Calu3 (cell line): ENCODE results near the gene ZNF705A. TPM values are rescaled to one million over a fixed set of nuclear protein-coding genes. Genes with fewer than 3 reads are reported as not detected.
"Not testable (repeated sequence)": the region's sequence is repeated elsewhere in the genome, so short reads cannot be mapped to it uniquely, and the experiment has no call there.

ENCODE experiments used
- Bru-seq: library from RNA; stranded (reverse); fragments of 400-500 nt; gene quantifications from one replicate; lab custom pipeline; 2021; lab: Mats Ljungman, UMichigan
- BruChase-seq, 2 experiments: library from RNA; stranded (reverse); fragments of 400-500 nt; gene quantifications; one replicate each; lab custom pipeline; 2021; lab: Mats Ljungman, UMichigan
- BruUV-seq: library from RNA; stranded (reverse); fragments of 400-500 nt; replicated peaks from 2 replicates; lab custom pipeline; 2021; lab: Mats Ljungman, UMichigan
- CTCF ChIA-PET: fragments of 300-600 bp; sonication (Branson Sonifier 250); formaldehyde crosslinking; loops from one replicate; lab custom pipeline; 2022; ENCODE audit warnings: antibody characterized with exemption; lab: Charles Lee
- DNase-seq: peaks from one replicate; pipeline ENCODE4 v3.0.0; 2022
- H3K27ac Mint-ChIP-seq: one replicate; pipeline ENCODE4 v1.8.0; 2022; ENCODE audit warnings: mixed read lengths; ENCODE audit not compliant: unreplicated experiment
- H3K27me3 Mint-ChIP-seq: one replicate; pipeline ENCODE4 v1.8.0; 2022; ENCODE audit warnings: mixed read lengths; ENCODE audit not compliant: unreplicated experiment
- H3K36me3 Mint-ChIP-seq: one replicate; pipeline ENCODE4 v1.8.0; 2022; ENCODE audit warnings: mild to moderate bottlenecking, moderate library complexity, mixed read lengths; ENCODE audit not compliant: insufficient read depth, unreplicated experiment
- H3K4me1 Mint-ChIP-seq: one replicate; pipeline ENCODE4 v1.8.0; 2022; ENCODE audit warnings: mild to moderate bottlenecking, low read depth, mixed read lengths; ENCODE audit not compliant: unreplicated experiment
- H3K4me3 Mint-ChIP-seq: one replicate; pipeline ENCODE4 v1.8.0; 2022; ENCODE audit warnings: mild to moderate bottlenecking, low read depth, moderate library complexity, mixed read lengths; ENCODE audit not compliant: unreplicated experiment
- H3K9me3 Mint-ChIP-seq: one replicate; pipeline ENCODE4 v1.8.0; 2022; ENCODE audit warnings: low read depth, mixed read lengths; ENCODE audit not compliant: unreplicated experiment
- CTCF ChIP-seq: fragments of 200-600 bp; IDR thresholded peaks from one replicate; pipeline ENCODE4 v1.8.0; 2022; ENCODE audit warnings: antibody characterized with exemption; ENCODE audit not compliant: unreplicated experiment
- intact Hi-C: fragments of 100-400 bp; cut with micrococcal nuclease; formaldehyde crosslinking; loops from one replicate; pipeline ENCODE4 v1.10.0; 2022; ENCODE audit not compliant: unreplicated experiment
- long read RNA-seq: library from polyadenylated mRNA; stranded (forward); transcript quantifications from one replicate; pipeline ENCODE4 v2.0.0, GENCODE V29; 2022
- total RNA-seq: library from RNA; stranded (reverse); gene quantifications from 2 replicates; pipeline ENCODE4 v1.2.3, GENCODE V29; 2022

Gene ZNF705A
- total RNA-seq = not detected in 2 replicates
- percentile 0 among the genes with signal in this experiment for Bru-seq, nascent RNA
- percentile 14 among the genes with signal in this experiment for BruChase-seq, experiment 1, labeled RNA remaining after a 6-hour chase
- BruChase-seq, experiment 2, labeled RNA remaining after a 2-hour chase = percentile 16 among the genes with signal in this experiment
- long read RNA-seq = 0 reads

GRCh38 chr12:8156845-8157244, at the start of gene ZNF705A:
ZNF705A (plus strand) TSS chr12:8157015; CDS start chr12:8172626, 15,611 bp downstream.
- no TSS peak for BruUV-seq

GRCh38 chr12:8108808-8109398, 47.9 kb upstream of the ZNF705A start:
- Mint-ChIP-seq H3K9me3 (peaks cover 5% of the 10 kb centered on the region), H3K4me3 (no peak overlapping the region), H3K4me1 (no peaks in the 10 kb centered on the region), H3K27ac (no peak overlapping the region), H3K27me3 (no peaks in the 10 kb centered on the region), H3K36me3 (no peaks in the 10 kb centered on the region)
- no TSS peak for BruUV-seq
- intact Hi-C loops = loop anchor here (1.0 to 2.0 kb wide), 2 partner anchors 71 to 128 kb away; no protein-coding TSS in a partner anchor
- peak; percentile 77 for DNase-seq
- peak; percentile 86 for TF ChIP-seq CTCF
- CTCF ChIA-PET = interaction anchor here (0.6 to 1.1 kb wide), 2 partner anchors 38 to 122 kb away, joined by 4 to 6 read pairs; no protein-coding TSS in a partner anchor

More at GRCh38 chr12:8156845-8157244, at the start of gene ZNF705A:
- no peak for DNase-seq
- H3K27ac Mint-ChIP-seq = peak within 1 kb of the TSS; percentile 88
- CTCF ChIA-PET = interaction anchor here (0.6 to 1.2 kb wide), 3 partner anchors 10 to 94 kb away, joined by 3 to 11 read pairs (median 3); no protein-coding TSS in a partner anchor
- intact Hi-C loops = no loop called here
- H3K27me3 Mint-ChIP-seq = no peaks in the 10 kb centered on the region
- peaks cover 6% of the 10 kb centered on the region for H3K9me3 Mint-ChIP-seq
- peaks cover 47% of the 10 kb centered on the region for H3K4me1 Mint-ChIP-seq
- peaks cover 12% of the 10 kb centered on the region for H3K36me3 Mint-ChIP-seq
- no peak for TF ChIP-seq CTCF
- H3K4me3 Mint-ChIP-seq = peak within 1 kb of the TSS; percentile 18

- BruUV-seq, H3K4me1 Mint-ChIP-seq, H3K27ac Mint-ChIP-seq, H3K9me3 Mint-ChIP-seq, H3K27me3 Mint-ChIP-seq, H3K36me3 Mint-ChIP-seq, intact Hi-C loops, CTCF ChIA-PET, H3K4me3 Mint-ChIP-seq, DNase-seq: not testable (repeated sequence)
Observed at GRCh38 chr12:8113117-8113516, 43.7 kb upstream of the ZNF705A start.

- CTCF ChIA-PET = no interaction called here
- no peak overlapping the region for H3K4me3 Mint-ChIP-seq
- no peaks in the 10 kb centered on the region for H3K36me3 Mint-ChIP-seq
- no peaks in the 10 kb centered on the region for H3K27me3 Mint-ChIP-seq
- H3K9me3 Mint-ChIP-seq = no peaks in the 10 kb centered on the region
- DNase-seq = no peak
- no TSS peak for BruUV-seq
- TF ChIP-seq CTCF = no peak
- no peak overlapping the region for H3K27ac Mint-ChIP-seq
- no peaks in the 10 kb centered on the region for H3K4me1 Mint-ChIP-seq
- intact Hi-C loops = no loop called here
Observed at GRCh38 chr12:8120072-8120713, 36.6 kb upstream of the ZNF705A start.
